Lung (tissue), 12 donors: ENCODE data around the gene L3MBTL2. TPM values are rescaled to one million over a fixed set of nuclear protein-coding genes. Genes with fewer than 3 reads are reported as not detected.

Source experiments
- ATAC-seq: fragments of 200-7000 bp; cut with Tn5 transposase; one replicate; pipeline ENCODE4 v1.9.1; 2020; ENCODE audit warnings: moderate number of reproducible peaks; ENCODE audit not compliant: insufficient read depth, low FRiP score
- DNase-seq, 3 donors: peaks; one replicate each; pipeline ENCODE4 v3.0.0-alpha.2; 2013 to 2017
- H3K27ac ChIP-seq, 2 donors: one replicate each; pipeline ENCODE4 v1.5.1; 2013; ENCODE audit warnings: mild to moderate bottlenecking in 2 of 2, moderate library complexity in 2 of 2, control low read depth in 1 of 2, inconsistent platforms in 1 of 2, low read depth in 1 of 2, low read length in 1 of 2
- H3K27me3 ChIP-seq, 3 donors: one replicate each; pipeline ENCODE4 v1.5.1; 2013; ENCODE audit warnings: low read length in 2 of 3; ENCODE audit not compliant: control insufficient read depth in 3 of 3, insufficient read depth in 3 of 3
- H3K36me3 ChIP-seq, 4 donors: one replicate each; pipeline ENCODE4 v1.5.1; 2013; ENCODE audit warnings: low read length in 4 of 4, mild to moderate bottlenecking in 1 of 4, moderate library complexity in 1 of 4; ENCODE audit not compliant: control insufficient read depth in 4 of 4, insufficient read depth in 4 of 4
- H3K4me1 ChIP-seq, 5 donors: one replicate each; pipeline ENCODE4 v1.5.1; 2013; ENCODE audit warnings: low read length in 5 of 5, mild to moderate bottlenecking in 2 of 5, moderate library complexity in 1 of 5; ENCODE audit not compliant: control insufficient read depth in 5 of 5, insufficient read depth in 5 of 5
- H3K4me3 ChIP-seq: one replicate; pipeline ENCODE4 v1.5.1; 2013; ENCODE audit warnings: mild to moderate bottlenecking, control low read depth, moderate library complexity
- H3K9ac ChIP-seq, 2 donors: one replicate each; pipeline ENCODE4 v1.5.1; 2013; ENCODE audit warnings: low read length in 2 of 2, control low read depth in 1 of 2; ENCODE audit not compliant: insufficient read depth in 1 of 2
- H3K9me3 ChIP-seq, 4 donors: one replicate each; pipeline ENCODE4 v1.5.1; 2013; ENCODE audit warnings: low read length in 3 of 4, mild to moderate bottlenecking in 1 of 4, moderate library complexity in 1 of 4; ENCODE audit not compliant: control insufficient read depth in 4 of 4, insufficient read depth in 3 of 4
- CTCF ChIP-seq: IDR thresholded peaks from 2 replicates; pipeline ENCODE4 v1.5.1; 2012; ENCODE audit warnings: mild to moderate bottlenecking; ENCODE audit errors: control extremely low read depth, extremely low read depth
- WGBS, 2 donors: extraction: QIAGEN DNeasy Blood & Tissue Kit; methylation state at CpG; one replicate each; pipeline ENCODE4 v1.1.7; 2013; 5-methylcytosine and 5-hydroxymethylcytosine counted together
- polyA plus RNA-seq, 2 donors: library from polyadenylated mRNA; stranded (reverse); fragments of 200-250 nt; gene quantifications; one replicate each; pipeline ENCODE4 v1.2.1, GENCODE V29; 2013
- total RNA-seq, 2 donors: library from RNA; depleted of rRNA in 1 of 2; stranded (reverse); fragments of >200 nt in 1 of 2; gene quantifications; one replicate each; pipeline ENCODE4 v1.2.1, GENCODE V29; 2014 to 2021
- donor health status: control.
- donor health status: control.
- donor health status: Bipolar disorder and iron deficiency.
- donor health status: healthy.
- donor health status: DM: yes; HTN: yes; CAD: no.

The L3MBTL2 gene
- total and polyA plus RNA-seq, 4 donors, result 11.2 to 28.6 (median 19.6) TPM

DNA sequence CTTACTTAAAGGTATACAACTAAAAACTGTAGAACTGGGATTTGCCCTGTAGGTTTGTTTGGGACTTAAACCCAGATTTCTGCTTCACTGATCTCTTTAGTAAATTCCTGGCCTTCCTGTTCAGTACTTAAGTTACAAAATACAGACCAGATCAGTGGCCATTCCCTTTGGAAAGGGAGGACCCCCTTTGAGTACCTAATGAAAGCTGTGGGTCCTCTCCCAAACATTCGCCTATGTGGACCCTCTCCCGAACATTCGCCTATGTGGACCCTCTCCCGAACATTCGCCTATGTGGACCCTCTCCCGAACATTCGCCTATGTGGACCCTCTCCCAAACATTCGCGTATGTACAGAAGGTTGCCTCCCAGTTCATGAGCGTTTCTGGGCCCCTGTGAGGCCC is 10.3 kb downstream of the L3MBTL2 start:
- peaks cover 0 to 6% (median 0%) of the 10 kb centered on the region in 4 donors for H3K9me3 ChIP-seq
- H3K9ac ChIP-seq, result no peak overlapping the region
- WGBS, 2 donors, result 98% methylated on average over 10 of the region's 10 CpGs
- H3K27ac ChIP-seq, result no peak overlapping the region
- H3K36me3 ChIP-seq, result peaks cover 8 to 26% (median 25%) of the 10 kb centered on the region in 4 donors
- peaks cover 0 to 11% (median 6%) of the 10 kb centered on the region in 5 donors for H3K4me1 ChIP-seq
- ATAC-seq (no peak), DNase-seq (no peak)
- H3K27me3 ChIP-seq, result no peaks in the 10 kb centered on the region
- no peak overlapping the region for H3K4me3 ChIP-seq
- no peak for TF ChIP-seq CTCF

GRCh38 chr22:41215926-41216325 is 10.8 kb downstream of the L3MBTL2 start:
- no peak for TF ChIP-seq CTCF

DNA sequence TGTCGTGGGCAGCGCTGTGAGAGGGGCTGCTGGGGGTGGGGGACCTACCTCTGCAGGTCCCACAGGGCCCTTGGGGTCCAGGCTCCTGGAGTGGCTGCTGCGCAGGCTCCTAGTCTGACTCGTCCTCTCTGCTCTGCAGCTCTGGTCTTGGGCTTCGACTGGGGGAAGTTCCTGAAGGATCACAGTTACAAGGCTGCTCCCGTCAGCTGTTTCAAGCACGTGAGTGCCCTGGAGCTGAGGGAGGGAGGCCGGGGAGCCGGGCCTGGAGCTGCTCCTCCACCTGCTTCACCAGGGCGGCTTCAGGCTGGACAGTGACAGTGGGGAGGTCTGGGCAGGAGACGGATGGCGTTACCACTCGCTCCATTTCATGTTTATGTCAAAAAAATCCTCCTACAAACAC is 11.9 kb downstream of the L3MBTL2 start:
- Histone ChIP-seq H3K9ac (no peak overlapping the region), H3K27me3 (no peaks in the 10 kb centered on the region), H3K4me3 (no peak overlapping the region), H3K4me1 (peaks cover 0 to 11% (median 6%) of the 10 kb centered on the region in 5 donors), H3K9me3 (peaks cover 0 to 6% (median 0%) of the 10 kb centered on the region in 4 donors), H3K27ac (peak overlapping the region in 1 of 2 donors; percentile 90), H3K36me3 (peaks cover 14 to 35% (median 31%) of the 10 kb centered on the region in 4 donors)
- WGBS, 2 donors, result 55 to 75% methylated on average over 13 of the region's 13 CpGs
- no peak for ATAC-seq
- no peak for TF ChIP-seq CTCF
- DNase-seq, result peak in 1 of 3 donors; percentile 39

More at GRCh38 chr22:41215926-41216325, 10.8 kb downstream of the L3MBTL2 start:
- WGBS, 2 donors, result 96 to 97% methylated on average over 7 of the region's 7 CpGs
- Histone ChIP-seq H3K9ac (no peak overlapping the region), H3K4me3 (no peak overlapping the region), H3K9me3 (peaks cover 0 to 6% (median 0%) of the 10 kb centered on the region in 4 donors), H3K27ac (no peak overlapping the region), H3K27me3 (no peaks in the 10 kb centered on the region), H3K36me3 (peaks cover 11 to 30% (median 28%) of the 10 kb centered on the region in 4 donors), H3K4me1 (peaks cover 0 to 11% (median 6%) of the 10 kb centered on the region in 5 donors)
- DNase-seq, result no peak
- no peak for ATAC-seq

DNA sequence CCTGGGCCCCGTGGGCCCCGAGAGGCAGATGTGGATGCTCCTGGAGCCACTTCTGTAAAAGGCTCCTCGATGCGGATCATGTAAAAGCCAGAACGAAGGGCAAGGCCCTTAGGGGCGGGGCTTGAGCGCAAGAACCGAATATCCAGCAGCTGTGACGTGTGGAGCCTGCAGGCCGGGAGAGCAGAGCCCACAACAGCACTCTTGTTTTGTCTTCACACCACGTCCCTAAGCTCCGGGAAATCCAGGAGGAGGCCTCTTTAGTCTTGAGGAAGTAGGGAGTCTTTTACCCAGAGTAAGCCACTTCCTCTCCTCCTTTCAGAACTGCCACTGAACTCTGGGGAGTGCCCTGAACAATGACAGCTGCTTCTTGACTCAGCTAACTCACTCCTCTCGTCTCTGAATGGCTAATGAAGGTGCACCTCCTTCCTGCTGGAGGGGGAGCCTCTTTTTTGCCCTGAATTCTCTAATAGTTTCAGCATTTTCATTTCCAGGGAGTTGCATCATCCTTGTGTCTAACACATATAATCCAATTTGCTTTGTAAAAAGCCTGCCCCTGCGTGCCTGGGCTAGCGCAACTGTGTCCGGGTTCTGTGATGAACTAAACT is 12.5 kb downstream of the L3MBTL2 start:
- peak; percentile 68 to 82 (median 68) for DNase-seq
- Histone ChIP-seq H3K4me3 (no peak overlapping the region), H3K27ac (peak overlapping the region; percentile 50 to 90), H3K27me3 (no peaks in the 10 kb centered on the region), H3K4me1 (peaks cover 0 to 11% (median 6%) of the 10 kb centered on the region in 5 donors), H3K36me3 (peaks cover 14 to 35% (median 33%) of the 10 kb centered on the region in 4 donors), H3K9ac (no peak overlapping the region), H3K9me3 (peaks cover 0 to 6% (median 0%) of the 10 kb centered on the region in 4 donors)
- WGBS, 2 donors, result 12 to 14% methylated on average over 16 of the region's 16 CpGs
- peak; percentile 80 for ATAC-seq
- no peak for TF ChIP-seq CTCF
